GM12865 (cell line): ENCODE measurements around the gene TENM4.

Source experiments
- DNase-seq: peaks from one replicate; pipeline ENCODE4 v3.0.0; 2010; ENCODE audit warnings: low read depth
- H3K4me3 ChIP-seq: 2 replicates; pipeline ENCODE4 v1.5.1; 2011; ENCODE audit warnings: mild to moderate bottlenecking, low read depth, low read length, control low read depth
- TF ChIP-seq, protein P1 (sequence below): IDR thresholded peaks from 2 replicates; pipeline ENCODE4 v1.5.1; 2011; ENCODE audit warnings: low read length, control low read depth, low read depth, inconsistent platforms; ENCODE audit not compliant: insufficient read depth; ENCODE audit errors: missing control alignments

Gene TENM4

DNA sequence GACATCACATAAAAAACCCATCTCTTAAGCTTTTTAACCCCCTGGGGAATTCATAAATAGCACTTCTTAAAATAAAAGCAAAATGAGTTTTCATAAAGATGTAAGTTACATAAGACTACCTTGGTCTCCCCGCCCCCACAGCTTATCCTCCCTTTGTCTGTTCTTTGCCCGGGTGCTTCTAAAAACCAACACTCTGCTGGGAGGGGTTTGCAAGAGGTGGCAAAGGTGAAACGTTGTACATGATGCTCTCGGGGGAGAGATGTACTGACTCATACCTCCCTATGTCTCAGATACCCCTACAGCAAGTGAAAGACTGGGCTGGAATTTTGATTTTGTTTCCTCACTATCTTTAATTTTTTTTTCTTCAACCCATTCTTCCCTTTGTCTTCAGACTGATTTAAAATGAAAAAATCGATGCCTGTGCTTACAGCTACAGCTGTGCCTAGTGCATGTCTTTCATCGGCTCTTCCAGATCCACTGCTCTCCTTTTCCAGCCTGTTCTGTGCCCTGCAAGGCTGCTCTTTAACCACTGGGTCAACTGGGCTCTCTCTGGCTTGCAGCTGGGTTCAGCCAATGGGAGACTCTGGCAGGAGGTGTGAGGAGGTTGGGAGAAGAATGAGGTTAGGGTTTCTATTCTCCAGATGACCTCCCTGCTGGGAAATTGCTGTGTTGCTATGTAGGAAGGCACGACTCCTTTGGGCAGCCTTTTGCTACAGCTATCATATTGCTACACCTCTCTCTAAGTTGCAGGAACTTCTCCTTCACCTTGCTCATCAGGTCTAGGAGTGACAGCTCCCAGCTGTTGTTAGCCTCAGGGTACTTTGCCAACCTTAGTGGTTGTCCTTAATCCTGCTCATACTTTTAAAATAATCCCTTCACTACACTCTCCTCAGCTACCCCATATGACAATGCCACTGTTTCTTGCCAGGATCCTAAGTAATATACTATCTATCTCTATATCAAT, 266.5 kb downstream of the TENM4 start:
- TF ChIP-seq, protein P1, sequence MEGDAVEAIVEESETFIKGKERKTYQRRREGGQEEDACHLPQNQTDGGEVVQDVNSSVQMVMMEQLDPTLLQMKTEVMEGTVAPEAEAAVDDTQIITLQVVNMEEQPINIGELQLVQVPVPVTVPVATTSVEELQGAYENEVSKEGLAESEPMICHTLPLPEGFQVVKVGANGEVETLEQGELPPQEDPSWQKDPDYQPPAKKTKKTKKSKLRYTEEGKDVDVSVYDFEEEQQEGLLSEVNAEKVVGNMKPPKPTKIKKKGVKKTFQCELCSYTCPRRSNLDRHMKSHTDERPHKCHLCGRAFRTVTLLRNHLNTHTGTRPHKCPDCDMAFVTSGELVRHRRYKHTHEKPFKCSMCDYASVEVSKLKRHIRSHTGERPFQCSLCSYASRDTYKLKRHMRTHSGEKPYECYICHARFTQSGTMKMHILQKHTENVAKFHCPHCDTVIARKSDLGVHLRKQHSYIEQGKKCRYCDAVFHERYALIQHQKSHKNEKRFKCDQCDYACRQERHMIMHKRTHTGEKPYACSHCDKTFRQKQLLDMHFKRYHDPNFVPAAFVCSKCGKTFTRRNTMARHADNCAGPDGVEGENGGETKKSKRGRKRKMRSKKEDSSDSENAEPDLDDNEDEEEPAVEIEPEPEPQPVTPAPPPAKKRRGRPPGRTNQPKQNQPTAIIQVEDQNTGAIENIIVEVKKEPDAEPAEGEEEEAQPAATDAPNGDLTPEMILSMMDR: no peak
- no peak overlapping the region for H3K4me3 ChIP-seq
- no peak for DNase-seq

DNA sequence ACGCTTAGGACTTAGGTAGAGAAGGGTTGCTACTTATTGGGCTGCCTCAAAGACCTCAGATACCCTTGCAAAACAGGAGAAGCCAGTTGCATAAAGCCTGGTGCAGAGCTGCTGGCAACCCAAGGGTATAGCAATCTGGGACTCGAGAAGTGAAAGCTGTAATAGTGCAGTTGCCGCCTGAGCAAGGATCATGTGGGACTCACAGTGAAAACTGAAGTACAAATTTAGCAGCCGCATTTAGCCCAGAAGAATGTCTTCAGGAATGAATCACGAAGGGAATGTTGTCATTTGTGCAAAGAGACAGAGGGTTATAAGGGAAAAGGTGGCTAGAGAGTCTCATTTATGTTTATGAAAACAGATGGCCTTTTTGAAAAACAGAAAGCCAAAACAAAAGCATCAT, 267.2 kb downstream of the TENM4 start:
- TF ChIP-seq, protein P1: no peak
- no peak for DNase-seq
- H3K4me3 ChIP-seq: no peak overlapping the region

DNA sequence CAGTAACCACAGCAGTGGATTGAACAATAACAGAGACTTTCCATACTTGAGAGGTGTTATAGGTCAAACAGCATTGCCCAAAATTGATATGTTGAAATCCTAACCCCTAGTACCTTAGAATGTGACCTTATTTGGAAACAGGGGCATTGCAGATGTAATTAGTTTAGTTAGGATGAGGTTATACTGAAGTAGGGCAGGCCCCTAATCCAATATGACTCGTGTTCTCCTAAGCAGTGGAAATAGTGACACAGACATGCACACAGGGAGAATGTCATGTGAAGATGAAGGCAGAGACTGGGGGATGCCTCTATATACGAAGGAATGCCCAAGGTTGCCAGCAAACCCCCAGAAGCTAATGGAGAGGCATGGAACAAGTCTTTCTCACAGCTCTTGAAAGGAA, 270.5 kb downstream of the TENM4 start:
- DNase-seq: no peak
- TF ChIP-seq, protein P1: no peak
- no peak overlapping the region for H3K4me3 ChIP-seq

DNA sequence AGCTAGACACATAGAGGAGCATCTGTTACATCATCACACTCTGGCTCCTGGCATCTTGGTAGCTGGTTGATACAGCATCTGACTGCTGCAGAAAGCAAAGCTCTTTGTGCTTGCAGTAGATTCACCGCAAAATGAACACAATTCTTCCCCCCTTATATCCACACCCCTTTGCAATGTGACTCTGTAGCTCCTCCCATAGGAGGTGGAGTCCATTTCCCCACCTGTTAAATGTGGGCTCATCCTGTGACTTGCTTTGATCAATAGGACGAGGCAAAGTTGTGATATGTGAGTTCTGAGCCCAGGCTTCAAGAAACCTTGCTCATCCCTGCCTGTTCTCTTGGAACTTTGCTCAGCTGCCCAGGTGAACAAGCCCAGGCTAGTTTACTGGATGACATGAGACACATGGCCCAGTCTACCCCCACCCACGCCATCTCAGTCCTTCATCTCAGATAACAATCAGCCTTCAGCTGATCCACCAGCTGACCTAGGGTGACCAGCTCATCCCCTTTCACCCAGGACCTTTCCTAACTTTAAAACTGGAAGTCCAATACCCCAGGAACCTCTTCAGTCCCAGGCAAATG, 272.2 kb downstream of the TENM4 start:
- DNase-seq: no peak
- TF ChIP-seq, protein P1: no peak
- H3K4me3 ChIP-seq: no peak overlapping the region

DNA sequence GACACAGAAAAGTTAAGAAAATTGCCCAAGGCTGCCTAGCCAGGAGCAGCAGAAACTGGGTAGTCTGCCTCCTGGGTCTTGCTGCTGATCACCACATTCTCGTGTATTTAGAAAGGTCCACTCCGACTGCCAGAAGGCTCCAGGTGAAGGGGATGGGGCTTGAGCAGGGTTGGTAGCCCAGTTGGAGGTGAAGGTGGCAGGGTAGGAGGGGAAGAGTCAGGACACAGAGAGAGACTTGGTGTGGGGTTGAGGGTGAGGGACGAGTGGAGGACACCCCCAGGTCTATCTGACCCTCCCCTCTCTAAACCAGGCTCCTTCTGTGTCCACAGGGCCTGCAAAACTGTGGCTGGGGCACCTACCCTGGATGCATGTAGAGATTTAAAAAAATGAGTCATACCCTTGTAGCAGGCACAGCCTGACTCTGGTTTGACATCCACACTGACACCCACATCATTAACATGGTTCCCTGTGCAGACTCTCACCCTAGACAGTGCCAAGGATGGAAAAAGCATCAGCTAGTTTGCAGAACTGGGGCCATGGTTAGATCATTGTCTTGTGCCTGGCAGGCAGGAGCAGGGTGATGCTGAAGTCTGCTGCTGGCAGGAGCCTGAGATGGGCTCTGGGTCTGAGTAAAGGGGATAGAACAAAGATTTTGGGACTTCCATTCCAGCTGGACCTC, 273.2 kb downstream of the TENM4 start:
- TF ChIP-seq, protein P1: no peak
- no peak overlapping the region for H3K4me3 ChIP-seq
- no peak for DNase-seq

DNA sequence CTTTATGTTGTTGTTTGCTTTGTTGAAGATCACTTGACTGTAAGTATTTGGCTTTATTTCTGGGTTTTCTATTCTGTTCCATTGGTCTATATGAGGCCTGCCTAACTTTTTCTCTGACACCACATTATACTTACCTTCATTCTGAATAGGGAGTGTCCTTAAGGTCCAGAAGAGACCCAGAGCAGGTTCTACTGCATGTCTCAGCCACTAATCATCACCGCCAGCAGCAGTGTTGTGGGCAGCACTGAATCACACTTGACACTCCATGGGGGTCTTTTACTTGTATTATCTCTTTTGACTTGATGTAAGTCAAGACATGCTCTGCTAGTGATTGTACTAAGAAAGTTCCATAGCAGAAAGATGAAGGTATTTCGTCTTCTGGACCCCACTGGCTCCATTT, 274.9 kb downstream of the TENM4 start:
- TF ChIP-seq, protein P1: no peak
- H3K4me3 ChIP-seq: no peak overlapping the region
- no peak for DNase-seq
